ENCODE data around the gene ZNF256. TPM values are rescaled to one million over a fixed set of nuclear protein-coding genes. Genes with fewer than 3 reads are reported as not detected.

Gene ZNF256
- total and polyA plus RNA-seq, 9 of the 15 experiments (the other 6 are each of a cell fraction or from before 2014, with no cell fraction given) = 0.07 to 0.36 (median 0.21) TPM; not detected in 1

DNA sequence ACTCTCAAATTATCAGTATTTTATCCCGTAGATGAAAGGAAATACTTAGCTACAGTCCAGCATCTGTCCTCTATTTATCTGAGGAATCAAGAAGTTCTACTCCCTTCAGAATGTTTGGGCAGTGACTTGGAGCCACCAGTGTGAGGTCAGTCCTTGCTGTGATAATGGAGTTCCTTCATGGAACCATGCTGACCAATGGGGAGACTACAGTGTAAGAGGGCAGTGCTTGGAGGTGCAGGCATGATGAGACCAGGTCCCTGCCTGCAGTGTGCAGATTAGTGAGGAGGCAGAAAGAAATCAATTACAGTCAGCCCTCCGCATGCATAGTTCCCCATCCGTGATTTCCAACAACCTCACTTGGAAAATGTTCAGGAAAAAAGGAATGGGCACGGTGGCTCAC lies 26.9 kb upstream of the ZNF256 start, which contains the start of gene C19orf18:
Gene C19orf18 (minus strand): TSS at position 101 of the 400 bp plus-strand sequence. CDS start 102 bp downstream, outside the sequence.
- Histone ChIP-seq H3K4me3 (no peak within 1 kb of the TSS), H3K9me1 (ENCODE audit: control insufficient read depth, insufficient read depth, low read length) (no peaks in the 10 kb centered on the region), H3K27me3 (ENCODE audit: control insufficient read depth in 2 of 2, insufficient read depth in 2 of 2, low read length in 2 of 2) (no peaks in the 10 kb centered on the region), H3K4me1 (replicated peaks in 1 of 2; ENCODE audit: control insufficient read depth in 2 of 2, insufficient read depth in 2 of 2, low read length in 2 of 2) (no peaks in the 10 kb centered on the region), H3K79me2 (ENCODE audit: control insufficient read depth, insufficient read depth, low read length) (no peaks in the 10 kb centered on the region), H3K27ac (ENCODE audit: extremely low read depth, low read depth, low read length) (no peak within 1 kb of the TSS), H3K9me3 (replicated peaks; ENCODE audit: control insufficient read depth, insufficient read depth, low read depth, low read length) (no peaks in the 10 kb centered on the region; the same call in 1 of the 2 replicates), H3K4me2 (ENCODE audit: insufficient read depth, low read length) (no peak within 1 kb of the TSS), H4K20me1 (replicated peaks; ENCODE audit: control insufficient read depth, insufficient read depth, low read length) (no peaks in the 10 kb centered on the region), H2AFZ (ENCODE audit: low read depth, low read length) (no peak within 1 kb of the TSS), H3K36me3 (ENCODE audit: control insufficient read depth, insufficient read depth, low read length) (no peaks in the 10 kb centered on the region), H3K9ac (ENCODE audit: insufficient read depth in 1 of 2, low read depth in 2 of 2, low read length in 2 of 2) (no peak within 1 kb of the TSS)
- ChIA-PET POLR2A (no interaction called here), CTCF (ENCODE audit: low intra/inter-chr PET ratio) (no interaction called here)
- in situ Hi-C loops (cut with MboI) = no loop called here
- BruUV-seq (replicated peaks) = no TSS peak
- ATAC-seq (no peak), DNase-seq (ENCODE audit: extremely low read depth in 1 of 4, low spot score in 3 of 4) (no peak), FAIRE-seq (no peak)
- intact Hi-C loops (cut with micrococcal nuclease) = no loop called here
- TF ChIP-seq TCF3 (CRISPR knock-in tag; IDR thresholded peaks at IDR 0.05) (no peak), RB1 (IDR thresholded peaks at IDR 0.05; ENCODE audit: low read depth) (no peak), MIER1 (IDR thresholded peaks at IDR 0.05; ENCODE audit: low read depth) (no peak), HLTF (IDR thresholded peaks at IDR 0.05) (no peak), SRSF7 (optimal IDR thresholded peaks at IDR 0.05; ENCODE audit: low read depth, low read length) (no peak), NCOA6 (IDR thresholded peaks at IDR 0.05) (no peak), ZBTB7A (IDR thresholded peaks at IDR 0.05; ENCODE audit: borderline replicate concordance, control insufficient read depth, low read depth, low read length) (no peak), PHB2 (IDR thresholded peaks at IDR 0.05; ENCODE audit: low read depth) (no peak)
- TF ChIP-seq, protein P1, sequence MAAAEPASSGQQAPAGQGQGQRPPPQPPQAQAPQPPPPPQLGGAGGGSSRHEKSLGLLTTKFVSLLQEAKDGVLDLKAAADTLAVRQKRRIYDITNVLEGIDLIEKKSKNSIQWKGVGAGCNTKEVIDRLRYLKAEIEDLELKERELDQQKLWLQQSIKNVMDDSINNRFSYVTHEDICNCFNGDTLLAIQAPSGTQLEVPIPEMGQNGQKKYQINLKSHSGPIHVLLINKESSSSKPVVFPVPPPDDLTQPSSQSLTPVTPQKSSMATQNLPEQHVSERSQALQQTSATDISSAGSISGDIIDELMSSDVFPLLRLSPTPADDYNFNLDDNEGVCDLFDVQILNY (CRISPR knock-in tag; IDR thresholded peaks at IDR 0.05) = no peak
- TF ChIP-seq, protein P2, sequence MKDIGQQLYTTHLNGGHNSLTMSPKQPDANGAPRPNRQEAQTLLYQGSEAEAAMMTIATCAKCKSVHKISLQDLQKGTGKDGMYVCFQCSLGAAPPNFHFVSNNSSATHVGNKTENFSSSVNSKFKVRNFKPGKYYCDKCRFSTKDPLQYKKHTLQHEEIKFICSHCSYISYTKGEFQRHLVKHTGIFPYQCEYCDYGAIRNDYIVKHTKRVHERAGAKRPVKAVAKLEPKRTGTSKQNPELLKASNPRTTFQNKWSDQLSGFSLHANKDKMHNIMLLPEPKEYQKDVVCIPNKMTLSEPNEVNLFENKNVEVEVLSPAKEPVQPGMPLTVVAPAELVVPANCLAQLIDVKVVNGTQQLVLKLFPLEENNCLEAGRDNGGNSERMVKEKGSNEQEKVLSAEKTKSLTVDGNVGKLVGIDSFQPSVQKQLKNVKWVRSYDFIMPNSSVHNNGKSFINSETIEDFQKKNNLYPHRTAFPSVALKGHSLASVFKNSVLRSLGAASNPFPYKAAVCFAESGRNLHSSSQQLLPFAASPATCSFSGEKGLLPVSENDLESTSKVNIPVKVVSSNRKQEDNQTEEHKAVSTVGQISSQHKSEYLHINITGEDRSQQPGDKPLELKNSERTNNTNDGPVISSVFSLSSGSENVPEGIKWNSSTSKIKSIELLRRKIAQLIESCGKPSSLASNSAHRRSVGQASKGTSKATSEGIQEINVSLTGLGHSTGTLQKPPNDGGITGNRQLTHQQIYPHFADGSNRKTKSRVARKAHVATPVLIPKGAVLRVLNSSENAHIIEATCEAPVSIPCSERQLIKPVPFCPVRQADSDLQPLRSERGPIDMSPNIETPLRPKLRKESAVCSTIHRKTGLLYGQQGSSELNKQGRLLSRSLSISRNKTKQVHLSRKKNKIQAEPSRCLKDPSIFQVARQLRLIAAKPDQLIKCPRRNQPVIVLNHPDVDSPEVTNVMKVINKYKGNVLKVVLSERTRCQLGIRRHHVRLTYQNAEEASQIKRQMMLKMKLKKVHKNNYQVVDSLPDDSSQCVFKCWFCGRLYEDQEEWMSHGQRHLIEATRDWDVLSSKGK (CRISPR knock-in tag; IDR thresholded peaks at IDR 0.05) = no peak
- TF ChIP-seq, protein P3, sequence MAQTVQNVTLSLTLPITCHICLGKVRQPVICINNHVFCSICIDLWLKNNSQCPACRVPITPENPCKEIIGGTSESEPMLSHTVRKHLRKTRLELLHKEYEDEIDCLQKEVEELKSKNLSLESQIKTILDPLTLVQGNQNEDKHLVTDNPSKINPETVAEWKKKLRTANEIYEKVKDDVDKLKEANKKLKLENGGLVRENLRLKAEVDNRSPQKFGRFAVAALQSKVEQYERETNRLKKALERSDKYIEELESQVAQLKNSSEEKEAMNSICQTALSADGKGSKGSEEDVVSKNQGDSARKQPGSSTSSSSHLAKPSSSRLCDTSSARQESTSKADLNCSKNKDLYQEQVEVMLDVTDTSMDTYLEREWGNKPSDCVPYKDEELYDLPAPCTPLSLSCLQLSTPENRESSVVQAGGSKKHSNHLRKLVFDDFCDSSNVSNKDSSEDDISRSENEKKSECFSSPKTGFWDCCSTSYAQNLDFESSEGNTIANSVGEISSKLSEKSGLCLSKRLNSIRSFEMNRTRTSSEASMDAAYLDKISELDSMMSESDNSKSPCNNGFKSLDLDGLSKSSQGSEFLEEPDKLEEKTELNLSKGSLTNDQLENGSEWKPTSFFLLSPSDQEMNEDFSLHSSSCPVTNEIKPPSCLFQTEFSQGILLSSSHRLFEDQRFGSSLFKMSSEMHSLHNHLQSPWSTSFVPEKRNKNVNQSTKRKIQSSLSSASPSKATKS (CRISPR knock-in tag; IDR thresholded peaks at IDR 0.05) = no peak
- TF ChIP-seq, protein P4, sequence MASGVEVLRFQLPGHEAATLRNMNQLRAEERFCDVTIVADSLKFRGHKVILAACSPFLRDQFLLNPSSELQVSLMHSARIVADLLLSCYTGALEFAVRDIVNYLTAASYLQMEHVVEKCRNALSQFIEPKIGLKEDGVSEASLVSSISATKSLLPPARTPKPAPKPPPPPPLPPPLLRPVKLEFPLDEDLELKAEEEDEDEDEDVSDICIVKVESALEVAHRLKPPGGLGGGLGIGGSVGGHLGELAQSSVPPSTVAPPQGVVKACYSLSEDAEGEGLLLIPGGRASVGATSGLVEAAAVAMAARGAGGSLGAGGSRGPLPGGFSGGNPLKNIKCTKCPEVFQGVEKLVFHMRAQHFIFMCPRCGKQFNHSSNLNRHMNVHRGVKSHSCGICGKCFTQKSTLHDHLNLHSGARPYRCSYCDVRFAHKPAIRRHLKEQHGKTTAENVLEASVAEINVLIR (CRISPR knock-in tag; IDR thresholded peaks at IDR 0.05) = no peak
- TF ChIP-seq, protein P5, sequence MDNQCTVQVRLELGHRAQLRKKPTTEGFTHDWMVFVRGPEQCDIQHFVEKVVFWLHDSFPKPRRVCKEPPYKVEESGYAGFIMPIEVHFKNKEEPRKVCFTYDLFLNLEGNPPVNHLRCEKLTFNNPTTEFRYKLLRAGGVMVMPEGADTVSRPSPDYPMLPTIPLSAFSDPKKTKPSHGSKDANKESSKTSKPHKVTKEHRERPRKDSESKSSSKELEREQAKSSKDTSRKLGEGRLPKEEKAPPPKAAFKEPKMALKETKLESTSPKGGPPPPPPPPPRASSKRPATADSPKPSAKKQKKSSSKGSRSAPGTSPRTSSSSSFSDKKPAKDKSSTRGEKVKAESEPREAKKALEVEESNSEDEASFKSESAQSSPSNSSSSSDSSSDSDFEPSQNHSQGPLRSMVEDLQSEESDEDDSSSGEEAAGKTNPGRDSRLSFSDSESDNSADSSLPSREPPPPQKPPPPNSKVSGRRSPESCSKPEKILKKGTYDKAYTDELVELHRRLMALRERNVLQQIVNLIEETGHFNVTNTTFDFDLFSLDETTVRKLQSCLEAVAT (IDR thresholded peaks at IDR 0.05) = no peak
- whole genome bisulfite sequencing (ENCODE audit: insufficient coverage, low coverage, missing lambda C conversion rate) = 0% methylated on average over 4 of the region's 4 CpGs

All from K562 (cell line).